ENCODE results near the gene HS3ST6. TPM values are rescaled to one million over a fixed set of nuclear protein-coding genes. Genes with fewer than 3 reads are reported as not detected.

Gene HS3ST6
- total RNA-seq, 1 experiment from 2014 or later, result not detected

DNA sequence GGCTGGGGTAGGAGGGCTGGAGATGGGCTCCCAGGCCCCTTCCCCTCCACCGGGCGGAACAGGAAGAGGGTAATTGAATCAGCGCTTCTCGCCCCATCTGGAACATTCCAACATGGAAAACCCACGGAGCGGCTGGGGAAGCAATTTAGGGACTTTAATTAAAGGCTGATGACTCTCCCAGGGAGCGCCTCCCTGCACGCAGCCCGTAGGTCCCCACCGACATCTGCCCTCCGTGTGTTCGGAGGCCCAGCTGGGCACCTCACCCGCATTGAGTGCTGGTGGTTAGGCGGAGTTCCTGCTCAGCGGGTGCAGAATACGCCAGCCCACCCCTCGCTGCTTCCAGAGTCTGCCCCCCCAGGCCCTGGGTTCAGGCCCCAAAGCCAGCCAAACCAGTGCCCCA lies 10.0 kb downstream of the HS3ST6 start (continued):
- TF ChIP-seq, protein P1, sequence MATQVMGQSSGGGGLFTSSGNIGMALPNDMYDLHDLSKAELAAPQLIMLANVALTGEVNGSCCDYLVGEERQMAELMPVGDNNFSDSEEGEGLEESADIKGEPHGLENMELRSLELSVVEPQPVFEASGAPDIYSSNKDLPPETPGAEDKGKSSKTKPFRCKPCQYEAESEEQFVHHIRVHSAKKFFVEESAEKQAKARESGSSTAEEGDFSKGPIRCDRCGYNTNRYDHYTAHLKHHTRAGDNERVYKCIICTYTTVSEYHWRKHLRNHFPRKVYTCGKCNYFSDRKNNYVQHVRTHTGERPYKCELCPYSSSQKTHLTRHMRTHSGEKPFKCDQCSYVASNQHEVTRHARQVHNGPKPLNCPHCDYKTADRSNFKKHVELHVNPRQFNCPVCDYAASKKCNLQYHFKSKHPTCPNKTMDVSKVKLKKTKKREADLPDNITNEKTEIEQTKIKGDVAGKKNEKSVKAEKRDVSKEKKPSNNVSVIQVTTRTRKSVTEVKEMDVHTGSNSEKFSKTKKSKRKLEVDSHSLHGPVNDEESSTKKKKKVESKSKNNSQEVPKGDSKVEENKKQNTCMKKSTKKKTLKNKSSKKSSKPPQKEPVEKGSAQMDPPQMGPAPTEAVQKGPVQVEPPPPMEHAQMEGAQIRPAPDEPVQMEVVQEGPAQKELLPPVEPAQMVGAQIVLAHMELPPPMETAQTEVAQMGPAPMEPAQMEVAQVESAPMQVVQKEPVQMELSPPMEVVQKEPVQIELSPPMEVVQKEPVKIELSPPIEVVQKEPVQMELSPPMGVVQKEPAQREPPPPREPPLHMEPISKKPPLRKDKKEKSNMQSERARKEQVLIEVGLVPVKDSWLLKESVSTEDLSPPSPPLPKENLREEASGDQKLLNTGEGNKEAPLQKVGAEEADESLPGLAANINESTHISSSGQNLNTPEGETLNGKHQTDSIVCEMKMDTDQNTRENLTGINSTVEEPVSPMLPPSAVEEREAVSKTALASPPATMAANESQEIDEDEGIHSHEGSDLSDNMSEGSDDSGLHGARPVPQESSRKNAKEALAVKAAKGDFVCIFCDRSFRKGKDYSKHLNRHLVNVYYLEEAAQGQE (IDR thresholded peaks at IDR 0.05; ENCODE audit: low read depth), result no peak
- TF ChIP-seq TCF7L2 (IDR thresholded peaks at IDR 0.05; ENCODE audit: borderline replicate concordance, extremely low read depth, insufficient read depth, insufficient read length), result no peak
- no peak for TF ChIP-seq POLR2AphosphoS5 (IDR thresholded peaks at IDR 0.05; ENCODE audit: low read depth, low read length)
- TF ChIP-seq, protein P2, sequence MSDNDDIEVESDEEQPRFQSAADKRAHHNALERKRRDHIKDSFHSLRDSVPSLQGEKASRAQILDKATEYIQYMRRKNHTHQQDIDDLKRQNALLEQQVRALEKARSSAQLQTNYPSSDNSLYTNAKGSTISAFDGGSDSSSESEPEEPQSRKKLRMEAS (IDR thresholded peaks at IDR 0.05), result no peak
- TF ChIP-seq ELF1 (IDR thresholded peaks at IDR 0.05; ENCODE audit: borderline replicate concordance, low read depth), result no peak
- TF ChIP-seq EGR1 (IDR thresholded peaks at IDR 0.05; ENCODE audit: low read depth), result no peak
- no peak for TF ChIP-seq YY1 (IDR thresholded peaks at IDR 0.05; ENCODE audit: extremely low read depth, insufficient replicate concordance, low read depth, low read length)
- no peak for TF ChIP-seq CEBPB (IDR thresholded peaks at IDR 0.05; ENCODE audit: low read depth)

DNA sequence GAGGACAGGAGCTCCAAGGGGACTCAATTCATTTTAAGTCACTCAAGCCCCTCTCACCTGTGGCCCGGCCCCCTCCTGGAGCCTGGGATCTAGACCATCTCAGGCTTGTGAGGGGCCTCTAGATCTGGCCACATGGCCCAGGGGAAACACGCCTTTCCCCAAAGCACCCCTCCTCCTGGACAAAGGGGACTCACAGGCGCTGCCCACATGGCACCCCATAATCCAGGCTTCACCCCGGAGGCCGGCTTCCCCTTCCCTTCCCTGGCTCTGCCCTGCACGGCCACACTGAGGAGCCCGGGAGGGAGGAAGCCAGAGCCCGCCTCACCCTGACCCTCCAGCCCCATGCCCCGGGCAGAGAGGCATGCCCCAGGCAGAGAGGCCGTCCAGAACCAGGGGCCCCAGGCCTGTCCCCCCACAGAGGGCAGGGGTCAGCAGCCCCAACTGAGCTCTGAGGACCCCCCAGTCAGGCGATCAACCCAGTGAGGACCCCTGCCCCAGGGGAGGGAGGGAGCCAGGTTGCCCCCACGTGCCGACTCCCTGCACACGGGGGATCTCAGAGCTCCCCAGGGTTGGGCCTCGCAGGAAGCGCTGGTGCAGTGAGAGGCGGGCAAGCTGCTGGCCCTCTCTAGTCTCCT lies 10.9 kb downstream of the HS3ST6 start:
- H3K4me1 ChIP-seq (ENCODE audit: control insufficient read depth in 1 of 2, insufficient read depth in 2 of 2, low read length in 2 of 2), result peaks cover 6 to 9% of the 10 kb centered on the region in 2 experiments; a peak in 3 of 4 replicates
- H3K27me3 ChIP-seq (ENCODE audit: insufficient read depth, low read length), result no peaks in the 10 kb centered on the region
- no peak overlapping the region for H2AFZ ChIP-seq (ENCODE audit: low read depth, low read length, poor library complexity, severe bottlenecking)
- H3K79me2 ChIP-seq (ENCODE audit: insufficient read depth, low read length), result no peaks in the 10 kb centered on the region
- ChIA-PET CTCF (no interaction called here), RAD21 (ENCODE audit: low non-redundant PET in 1 of 2, low total read pairs in 2 of 2, uncharacterized antibody in 2 of 2, unreplicated experiment in 2 of 2) (no interaction called here), POLR2A (no interaction called here)
- BruUV-seq (replicated peaks), result no TSS peak
- no peak overlapping the region for H3K4me2 ChIP-seq (ENCODE audit: low read length)
- no peaks in the 10 kb centered on the region for H3K9me2 ChIP-seq (ENCODE audit: insufficient read depth)
- no peaks in the 10 kb centered on the region for H4K20me1 ChIP-seq (ENCODE audit: insufficient read depth)
- H3K4me3 ChIP-seq (replicated peaks in 1 of 2; ENCODE audit: low read depth in 1 of 2, low read length in 2 of 2), result no peak overlapping the region
- no peak overlapping the region for H3K27ac ChIP-seq (ENCODE audit: low read depth, low read length)
- intact Hi-C loops (cut with micrococcal nuclease), result no loop called here
- no peaks in the 10 kb centered on the region for H3K9me3 ChIP-seq (ENCODE audit: control insufficient read depth in 1 of 2, insufficient read depth in 1 of 2, low read depth in 1 of 2, low read length in 2 of 2)
- ATAC-seq (no peak), DNase-seq (ENCODE audit: low read depth, low spot score) (no peak)
- no peaks in the 10 kb centered on the region for H3K36me3 ChIP-seq (ENCODE audit: control insufficient read depth in 1 of 2, insufficient read depth in 2 of 2, low read length in 2 of 2)
- H3K9ac ChIP-seq (ENCODE audit: low read length), result no peak overlapping the region
- TF ChIP-seq, protein P3, sequence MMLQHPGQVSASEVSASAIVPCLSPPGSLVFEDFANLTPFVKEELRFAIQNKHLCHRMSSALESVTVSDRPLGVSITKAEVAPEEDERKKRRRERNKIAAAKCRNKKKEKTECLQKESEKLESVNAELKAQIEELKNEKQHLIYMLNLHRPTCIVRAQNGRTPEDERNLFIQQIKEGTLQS (IDR thresholded peaks at IDR 0.05), result no peak
- TF ChIP-seq FOSL1 (IDR thresholded peaks at IDR 0.05; ENCODE audit: low read depth), result no peak
- TF ChIP-seq, protein P4, sequence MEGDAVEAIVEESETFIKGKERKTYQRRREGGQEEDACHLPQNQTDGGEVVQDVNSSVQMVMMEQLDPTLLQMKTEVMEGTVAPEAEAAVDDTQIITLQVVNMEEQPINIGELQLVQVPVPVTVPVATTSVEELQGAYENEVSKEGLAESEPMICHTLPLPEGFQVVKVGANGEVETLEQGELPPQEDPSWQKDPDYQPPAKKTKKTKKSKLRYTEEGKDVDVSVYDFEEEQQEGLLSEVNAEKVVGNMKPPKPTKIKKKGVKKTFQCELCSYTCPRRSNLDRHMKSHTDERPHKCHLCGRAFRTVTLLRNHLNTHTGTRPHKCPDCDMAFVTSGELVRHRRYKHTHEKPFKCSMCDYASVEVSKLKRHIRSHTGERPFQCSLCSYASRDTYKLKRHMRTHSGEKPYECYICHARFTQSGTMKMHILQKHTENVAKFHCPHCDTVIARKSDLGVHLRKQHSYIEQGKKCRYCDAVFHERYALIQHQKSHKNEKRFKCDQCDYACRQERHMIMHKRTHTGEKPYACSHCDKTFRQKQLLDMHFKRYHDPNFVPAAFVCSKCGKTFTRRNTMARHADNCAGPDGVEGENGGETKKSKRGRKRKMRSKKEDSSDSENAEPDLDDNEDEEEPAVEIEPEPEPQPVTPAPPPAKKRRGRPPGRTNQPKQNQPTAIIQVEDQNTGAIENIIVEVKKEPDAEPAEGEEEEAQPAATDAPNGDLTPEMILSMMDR (IDR thresholded peaks at IDR 0.05 in 2 of 3, conservative IDR thresholded peaks at IDR 0.05 in 1 of 3; ENCODE audit: borderline replicate concordance in 1 of 3, insufficient read depth in 1 of 3, low read depth in 2 of 3, low read length in 2 of 3), result no peak
- TF ChIP-seq SRF (IDR thresholded peaks at IDR 0.05; ENCODE audit: low read depth), result no peak
- no peak for TF ChIP-seq JUND (IDR thresholded peaks at IDR 0.05)
- no peak for TF ChIP-seq SIN3A (IDR thresholded peaks at IDR 0.05; ENCODE audit: low read depth)
- TF ChIP-seq EZH2phosphoT487 (IDR thresholded peaks at IDR 0.05; ENCODE audit: borderline replicate concordance), result no peak
- no peak for TF ChIP-seq TCF7L2 (IDR thresholded peaks at IDR 0.05; ENCODE audit: borderline replicate concordance, extremely low read depth, insufficient read depth, insufficient read length)
- TF ChIP-seq YY1 (IDR thresholded peaks at IDR 0.05; ENCODE audit: extremely low read depth, insufficient replicate concordance, low read depth, low read length), result no peak
- TF ChIP-seq, protein P5, sequence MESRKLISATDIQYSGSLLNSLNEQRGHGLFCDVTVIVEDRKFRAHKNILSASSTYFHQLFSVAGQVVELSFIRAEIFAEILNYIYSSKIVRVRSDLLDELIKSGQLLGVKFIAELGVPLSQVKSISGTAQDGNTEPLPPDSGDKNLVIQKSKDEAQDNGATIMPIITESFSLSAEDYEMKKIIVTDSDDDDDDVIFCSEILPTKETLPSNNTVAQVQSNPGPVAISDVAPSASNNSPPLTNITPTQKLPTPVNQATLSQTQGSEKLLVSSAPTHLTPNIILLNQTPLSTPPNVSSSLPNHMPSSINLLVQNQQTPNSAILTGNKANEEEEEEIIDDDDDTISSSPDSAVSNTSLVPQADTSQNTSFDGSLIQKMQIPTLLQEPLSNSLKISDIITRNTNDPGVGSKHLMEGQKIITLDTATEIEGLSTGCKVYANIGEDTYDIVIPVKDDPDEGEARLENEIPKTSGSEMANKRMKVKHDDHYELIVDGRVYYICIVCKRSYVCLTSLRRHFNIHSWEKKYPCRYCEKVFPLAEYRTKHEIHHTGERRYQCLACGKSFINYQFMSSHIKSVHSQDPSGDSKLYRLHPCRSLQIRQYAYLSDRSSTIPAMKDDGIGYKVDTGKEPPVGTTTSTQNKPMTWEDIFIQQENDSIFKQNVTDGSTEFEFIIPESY (IDR thresholded peaks at IDR 0.05; ENCODE audit: extremely low read depth, insufficient replicate concordance, low read length), result no peak
- no peak for TF ChIP-seq EGR1 (IDR thresholded peaks at IDR 0.05; ENCODE audit: low read depth)
- no peak for TF ChIP-seq POLR2AphosphoS5 (IDR thresholded peaks at IDR 0.05; ENCODE audit: low read depth, low read length)
